GM12892 (cell line): Measurements from ENCODE around the gene ADCY7.

Experiments
- POLR2A ChIP-seq: IDR thresholded peaks from 2 replicates; pipeline ENCODE4 v1.6.1; 2011; ENCODE audit warnings: low read depth, low read length, control low read depth
- POLR2AphosphoS5 ChIP-seq: IDR thresholded peaks from 2 replicates; pipeline ENCODE4 v1.6.1; 2011; ENCODE audit warnings: low read depth, low read length, control low read depth
- TAF1 ChIP-seq: IDR thresholded peaks from 2 replicates; pipeline ENCODE4 v1.6.1; 2011; ENCODE audit warnings: low read depth, mild to moderate bottlenecking, control low read depth, low read length, borderline replicate concordance

DNA sequence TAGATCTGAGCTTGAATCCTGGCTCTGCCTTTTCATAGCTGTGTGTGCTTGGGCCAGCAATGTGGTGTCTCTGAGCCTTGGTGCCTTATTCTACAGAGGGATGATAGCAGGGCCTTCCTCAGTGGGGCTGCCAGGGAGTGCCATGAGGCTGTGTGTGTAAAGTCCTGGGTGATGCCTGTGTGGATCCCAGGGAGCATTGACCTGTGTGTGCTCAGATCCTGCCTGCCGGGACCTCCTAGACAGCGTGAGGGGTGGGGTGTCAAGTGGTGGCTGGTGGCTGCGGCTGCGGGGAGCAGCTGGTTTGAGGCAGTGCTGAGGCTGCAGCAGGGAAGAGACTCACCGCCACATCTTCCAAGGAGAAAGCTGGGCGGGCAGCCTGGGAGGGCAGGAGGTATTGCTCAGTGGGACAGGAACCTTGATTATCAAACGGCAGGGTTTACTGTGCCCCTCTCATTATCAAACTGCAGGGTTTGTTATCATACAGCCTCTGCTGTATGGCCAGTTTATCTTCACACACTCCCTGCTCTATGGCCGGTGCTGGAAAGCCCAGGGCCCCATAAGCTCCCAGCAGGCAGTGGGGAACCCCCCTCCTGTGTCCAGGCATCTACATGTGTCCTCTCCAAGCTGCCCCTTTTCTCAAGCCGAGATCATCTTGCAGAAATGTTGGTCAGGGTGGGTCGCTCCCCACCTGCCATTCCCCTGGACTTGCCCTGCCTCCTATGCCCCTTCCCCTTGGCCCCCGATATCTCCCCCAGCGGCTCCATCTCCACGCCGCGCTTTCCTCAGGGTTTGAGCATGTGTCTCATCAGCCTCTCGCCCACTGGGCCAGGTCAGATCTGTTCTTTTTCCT is 3.1 kb upstream of the ADCY7 start:
- no peak for TF ChIP-seq POLR2A
- TF ChIP-seq POLR2AphosphoS5, result no peak
- TF ChIP-seq TAF1, result no peak
